Measurements from ENCODE around the gene RAPGEF1. TPM values are rescaled to one million over a fixed set of nuclear protein-coding genes. Genes with fewer than 3 reads are reported as not detected.
A peak's percentile ranks its signal among the peaks of the same experiment; 100 is the strongest.

Gene RAPGEF1
- total and polyA plus RNA-seq, 7 donors: 72.3 to 319 (median 268) TPM

GRCh38 chr9:131737426-131737825 is 2.5 kb downstream of the RAPGEF1 start:
- peak overlapping the region; percentile 89 for H3K27ac ChIP-seq
- H3K36me3 ChIP-seq (ENCODE audit: insufficient read depth in 1 of 2, low read depth in 1 of 2): no peaks in the 10 kb centered on the region
- ATAC-seq: no peak
- TF ChIP-seq CTCF (IDR thresholded peaks at IDR 0.05): no peak
- WGBS, 3 donors: 93 to 95% (median 94%) methylated on average over 12 of the region's 12 CpGs
- peak overlapping the region; percentile 71 for H3K4me3 ChIP-seq
- intact Hi-C loops (cut with DNase I): loop anchor here (5.0 kb wide), 3 partner anchors 35 to 80 kb away; no protein-coding TSS in a partner anchor
- H3K4me1 ChIP-seq: peaks cover 71% of the 10 kb centered on the region
- no peak for DNase-seq
- no peaks in the 10 kb centered on the region for H3K9me3 ChIP-seq
- H3K27me3 ChIP-seq (ENCODE audit: insufficient read depth in 3 of 3, low read length in 2 of 3): no peaks in the 10 kb centered on the region

GRCh38 chr9:131736431-131736830 is 3.4 kb downstream of the RAPGEF1 start:
- 71 to 75% (median 74%) methylated on average over 4 of the region's 4 CpGs for WGBS, 3 donors
- Histone ChIP-seq H3K27ac (peak overlapping the region; percentile 89), H3K4me3 (peak overlapping the region; percentile 16)

GRCh38 chr9:131735238-131736128 is 4.4 kb downstream of the RAPGEF1 start:
- ATAC-seq: no peak
- Histone ChIP-seq H3K9me3 (no peaks in the 10 kb centered on the region), H3K4me3 (peak overlapping the region; percentile 16), H3K27ac (peak overlapping the region; percentile 89), H3K4me1 (peaks cover 87% of the 10 kb centered on the region), H3K36me3 (ENCODE audit: insufficient read depth in 1 of 2, low read depth in 1 of 2) (no peaks in the 10 kb centered on the region), H3K27me3 (ENCODE audit: insufficient read depth in 3 of 3, low read length in 2 of 3) (no peaks in the 10 kb centered on the region)
- intact Hi-C loops (cut with DNase I): loop anchor here (5.0 kb wide), 3 partner anchors 33 to 78 kb away; no protein-coding TSS in a partner anchor
- DNase-seq: no peak
- 64 to 74% (median 68%) methylated on average over 15 of the region's 15 CpGs for WGBS, 3 donors
- TF ChIP-seq CTCF (IDR thresholded peaks at IDR 0.05): no peak

More at GRCh38 chr9:131736431-131736830, 3.4 kb downstream of the RAPGEF1 start:
- intact Hi-C loops (cut with DNase I): loop anchor here (5.0 kb wide), 3 partner anchors 34 to 79 kb away; no protein-coding TSS in a partner anchor
- no peaks in the 10 kb centered on the region for H3K27me3 ChIP-seq (ENCODE audit: insufficient read depth in 3 of 3, low read length in 2 of 3)
- ATAC-seq: no peak
- no peaks in the 10 kb centered on the region for H3K9me3 ChIP-seq
- H3K4me1 ChIP-seq: peaks cover 81% of the 10 kb centered on the region
- no peak for TF ChIP-seq CTCF (IDR thresholded peaks at IDR 0.05)
- no peaks in the 10 kb centered on the region for H3K36me3 ChIP-seq (ENCODE audit: insufficient read depth in 1 of 2, low read depth in 1 of 2)
- no peak for DNase-seq

- DNase-seq: no peak
- no peaks in the 10 kb centered on the region for H3K36me3 ChIP-seq (ENCODE audit: insufficient read depth in 1 of 2, low read depth in 1 of 2)
- H3K4me3 ChIP-seq: no peak overlapping the region
- intact Hi-C loops (cut with DNase I): loop anchor here (5.0 kb wide), 3 partner anchors 32 to 77 kb away; no protein-coding TSS in a partner anchor
- no peak for ATAC-seq
- no peaks in the 10 kb centered on the region for H3K27me3 ChIP-seq (ENCODE audit: insufficient read depth in 3 of 3, low read length in 2 of 3)
- WGBS, 3 donors: 72 to 88% (median 83%) methylated on average over 8 of the region's 8 CpGs
- TF ChIP-seq CTCF (IDR thresholded peaks at IDR 0.05): no peak
- H3K9me3 ChIP-seq: no peaks in the 10 kb centered on the region
- H3K27ac ChIP-seq: peak overlapping the region; percentile 89
- H3K4me1 ChIP-seq: peaks cover 87% of the 10 kb centered on the region
Observed at GRCh38 chr9:131734781-131735180, 5.1 kb downstream of the RAPGEF1 start.

Data from psoas muscle (tissue), 8 donors.